GM12878 (cell line): ENCODE measurements around the gene RBM19. TPM values are rescaled to one million over a fixed set of nuclear protein-coding genes. Genes with fewer than 3 reads are reported as not detected.

Experiments
- ATAC-seq: fragments of 200-7000 bp; cut with Tn5 transposase; 3 replicates; pipeline ENCODE4 v1.9.1; 2020; ENCODE audit warnings: mild to moderate bottlenecking, moderate library complexity
- BruUV-seq: library from RNA; stranded (reverse); fragments of 400-500 nt; replicated peaks from 2 replicates; lab custom pipeline; 2021; lab: Mats Ljungman, UMichigan
- CTCF ChIA-PET: fragments of 300-600 bp; sonication (Branson Sonifier 250); formaldehyde crosslinking; extraction: SDS; loops from one replicate; lab custom pipeline; 2021; ENCODE audit warnings: inconsistent platforms; lab: Yijun Ruan, JAX
- POLR2A ChIA-PET: fragments of 350-600 bp; formaldehyde crosslinking; extraction: SDS; loops from one replicate; lab custom pipeline; 2021; ENCODE audit warnings: inconsistent platforms; lab: Charles Lee
- RAD21 ChIA-PET: fragments of 300-600 bp; sonication (Branson Sonifier 250); formaldehyde crosslinking; loops from one replicate; lab custom pipeline; 2023; ENCODE audit warnings: antibody characterized with exemption; ENCODE audit not compliant: unreplicated experiment; lab: Charles Lee
- SMC1A ChIA-PET: fragments of 300-600 bp; sonication (Branson Sonifier 250); formaldehyde crosslinking; loops from one replicate; lab custom pipeline; 2023; ENCODE audit not compliant: unreplicated experiment, uncharacterized antibody; lab: Charles Lee
- DNase-seq: peaks from one replicate; pipeline ENCODE4 v3.0.0-alpha.2; 2011; ENCODE audit warnings: low read depth, low spot score
- FAIRE-seq: peaks from 3 replicates; lab custom pipeline; 2011; peaks lifted over from hg19 to GRCh38; lab: Jason Lieb, UNC
- H2AFZ ChIP-seq: 2 replicates; pipeline ENCODE4 v1.6.0; 2011; ENCODE audit warnings: low read depth, low read length, control low read depth; ENCODE audit not compliant: control insufficient read depth
- H3K27ac ChIP-seq: 2 replicates; pipeline ENCODE4 v1.5.1; 2011; ENCODE audit warnings: control low read depth; ENCODE audit not compliant: control insufficient read depth, insufficient read depth
- H3K27me3 ChIP-seq, 2 experiments: replicated peaks in 1 of 2; 2 replicates each; pipeline versions ENCODE4 v1.6.0 to v1.6.1; 2011; ENCODE audit warnings: low read length in 1 of 2; ENCODE audit not compliant: control insufficient read depth in 2 of 2, insufficient read depth in 2 of 2
- H3K36me3 ChIP-seq, 2 experiments: 2 replicates each; pipeline ENCODE4 v1.5.1; 2011; ENCODE audit warnings: low read length in 1 of 2; ENCODE audit not compliant: control insufficient read depth in 2 of 2, insufficient read depth in 2 of 2
- H3K4me1 ChIP-seq: 2 replicates; pipeline ENCODE4 v1.6.1; 2011; ENCODE audit warnings: mild to moderate bottlenecking, low read length, moderate library complexity, mixed read lengths; ENCODE audit not compliant: control insufficient read depth, insufficient read depth
- H3K4me2 ChIP-seq: 2 replicates; pipeline ENCODE4 v1.6.0; 2011; ENCODE audit warnings: control low read depth; ENCODE audit not compliant: control insufficient read depth, insufficient read depth
- H3K4me3 ChIP-seq: fragments of 200-600 bp; sonication (generic); 2 replicates; pipeline ENCODE4 v1.5.1; 2016
- H3K79me2 ChIP-seq: 2 replicates; pipeline ENCODE4 v1.6.0; 2011; ENCODE audit warnings: low read length; ENCODE audit not compliant: control insufficient read depth, insufficient read depth
- H3K9ac ChIP-seq: 2 replicates; pipeline ENCODE4 v1.8.0; 2011; ENCODE audit warnings: low read length, control low read depth, mixed read lengths; ENCODE audit not compliant: control insufficient read depth, insufficient read depth
- H3K9me3 ChIP-seq: replicated peaks from 3 replicates; pipeline ENCODE4 v1.5.1; 2011; ENCODE audit warnings: mild to moderate bottlenecking, low read length; ENCODE audit not compliant: control insufficient read depth, insufficient read depth
- H4K20me1 ChIP-seq: 2 replicates; pipeline ENCODE4 v1.6.0; 2011; ENCODE audit not compliant: control insufficient read depth, insufficient read depth
- BHLHE40 ChIP-seq, 2 experiments: fragments of 450-650 bp in 1 of 2; IDR thresholded peaks; 2 replicates each; pipeline ENCODE4 v1.6.1; 2011 to 2017; ENCODE audit warnings: low read depth in 2 of 2, borderline replicate concordance in 1 of 2, improper control_type of control experiment in 1 of 2, low read length in 1 of 2, mild to moderate bottlenecking in 1 of 2
- CEBPB ChIP-seq, 2 experiments: fragments of 150-350 bp in 1 of 2; IDR thresholded peaks; 2 replicates each; pipeline ENCODE4 v1.6.1; 2012 to 2014; ENCODE audit warnings: low read depth in 2 of 2, low read length in 2 of 2, borderline replicate concordance in 1 of 2, inconsistent platforms in 1 of 2
- IKZF1 ChIP-seq: fragments of 450-650 bp; conservative IDR thresholded peaks from 2 replicates; pipeline ENCODE4 v1.6.1; 2017; ENCODE audit warnings: antibody characterized with exemption, mild to moderate bottlenecking
- KDM1A ChIP-seq: fragments of 200-600 bp; sonication (generic); IDR thresholded peaks from 2 replicates; pipeline ENCODE4 v1.6.1; 2016; ENCODE audit warnings: borderline replicate concordance
- MTA2 ChIP-seq: fragments of 450-650 bp; IDR thresholded peaks from 2 replicates; pipeline ENCODE4 v1.6.1; 2016; ENCODE audit warnings: low read depth, mild to moderate bottlenecking, moderate library complexity
- RAD51 ChIP-seq: fragments of 450-650 bp; IDR thresholded peaks from 2 replicates; pipeline ENCODE4 v1.6.1; 2016; ENCODE audit warnings: moderate library complexity, mild to moderate bottlenecking, inconsistent platforms
- SMC3 ChIP-seq: IDR thresholded peaks from 2 replicates; pipeline ENCODE4 v1.6.1; 2011; ENCODE audit warnings: low read length, improper control_type of control experiment, borderline replicate concordance
- ZNF274 ChIP-seq: IDR thresholded peaks from one replicate; pipeline ENCODE4 v1.8.0; 2011; ENCODE audit not compliant: insufficient read length, insufficient read depth
- WGBS: methylation state at CpG from one replicate; pipeline ENCODE4 v1.1.6; 2016; ENCODE audit warnings: low lambda C conversion rate; ENCODE audit not compliant: insufficient replicate concordance, insufficient coverage; ENCODE audit errors: missing lambda C conversion rate; 5-methylcytosine and 5-hydroxymethylcytosine counted together
- in situ Hi-C: fragments of 300-500 bp; cut with MboI; formaldehyde crosslinking; loops from 9 replicates; pipeline ENCODE4 v1.14.3; 2018; ENCODE audit warnings: mixed read lengths
- intact Hi-C: fragments of 100-400 bp; cut with micrococcal nuclease; formaldehyde crosslinking; loops from one replicate; pipeline ENCODE4 v1.14.2; 2022; ENCODE audit not compliant: unreplicated experiment
- polyA plus RNA-seq, 11 experiments: library from polyadenylated mRNA; depleted of rRNA in 4 of 11; unstranded in 6 of 11; stranded (reverse) in 5 of 11; fragments of >200 nt; fragmentation: Nextera tagmentation in 4 of 11; fragmentation: Illumina TruSeq in 1 of 11; extraction: Ambion mirVana in 4 of 11; extraction: Trizol in 1 of 11; gene quantifications; 1 replicate in 1 of 11; 2 replicates in 10 of 11; pipeline versions ENCODE4 v1.2.1 to v1.2.3, GENCODE V29; 2011 to 2016; ENCODE audit warnings: inconsistent platforms in 2 of 11, missing spikeins in 2 of 11, low read depth in 1 of 11
- total RNA-seq, 4 experiments: library from RNA; depleted of rRNA in 3 of 4; stranded (reverse); fragments of >200 nt in 3 of 4; fragmentation: Illumina TruSeq in 1 of 4; extraction: Trizol in 1 of 4; gene quantifications; 2 replicates each; pipeline versions ENCODE4 v1.2.1 to v1.2.3, GENCODE V29; 2013 to 2021
- TF ChIP-seq, protein P1 (sequence below): IDR thresholded peaks from 2 replicates; pipeline ENCODE4 v1.6.1; 2011; ENCODE audit warnings: low read depth, low read length, improper control_type of control experiment, borderline replicate concordance
- TF ChIP-seq, protein P2 (sequence below): fragments of 150-350 bp; IDR thresholded peaks from 2 replicates; pipeline ENCODE4 v1.6.1; 2014; ENCODE audit warnings: mild to moderate bottlenecking, low read depth, low read length

RBM19 gene
- total and polyA plus RNA-seq, 10 of the 15 experiments (the other 5 are each of a cell fraction or from before 2014, with no cell fraction given), result 4.2 to 42.9 (median 28.4) TPM

DNA sequence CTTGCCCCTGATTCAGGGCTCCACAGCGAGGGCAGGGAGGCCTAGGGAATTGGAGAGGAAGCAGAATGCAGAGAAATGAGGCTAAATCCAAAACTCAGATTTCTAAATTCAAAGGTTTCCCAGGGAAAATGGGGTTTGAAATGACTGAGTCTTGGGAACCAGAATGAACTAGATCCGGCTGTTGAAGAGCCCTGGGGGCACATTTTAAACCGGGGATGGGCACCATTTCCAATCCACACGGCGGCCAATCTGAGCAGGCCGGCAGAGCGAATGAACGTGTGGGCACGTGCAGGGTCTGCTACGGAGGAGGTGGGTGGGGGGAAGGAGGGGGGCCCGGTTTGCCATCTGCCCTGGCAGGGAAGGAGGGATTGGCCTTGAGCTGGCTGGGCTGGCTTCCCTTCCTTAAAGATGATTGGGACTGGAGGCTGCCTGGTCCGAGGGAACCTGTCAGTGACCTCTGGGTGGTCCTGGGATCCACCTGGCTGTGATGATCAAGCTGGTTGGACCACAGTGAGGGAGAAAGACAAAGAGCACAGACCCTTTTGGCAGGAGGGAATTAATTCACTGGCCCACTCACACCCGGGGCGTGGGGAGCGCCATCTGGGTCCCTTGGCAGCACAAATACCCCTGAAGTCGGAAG is 161.0 kb downstream of the RBM19 start:
- H3K79me2 ChIP-seq, result no peaks in the 10 kb centered on the region
- FAIRE-seq, result no peak
- DNase-seq, result no peak
- no peak overlapping the region for H2AFZ ChIP-seq
- no peaks in the 10 kb centered on the region; a peak in 1 of 4 replicates for H3K27me3 ChIP-seq
- TF ChIP-seq SMC3 (no peak), KDM1A (no peak), CEBPB (IDR thresholded peaks at IDR 0.05; ENCODE audit: borderline replicate concordance in 1 of 2, low read depth in 2 of 2, low read length in 2 of 2) (no peak), MTA2 (no peak), IKZF1 (no peak), ZNF274 (no peak), BHLHE40 (IDR thresholded peaks at IDR 0.05; ENCODE audit: borderline replicate concordance in 1 of 2, low read depth in 2 of 2, low read length in 1 of 2) (no peak), RAD51 (no peak)
- TF ChIP-seq, protein P1, sequence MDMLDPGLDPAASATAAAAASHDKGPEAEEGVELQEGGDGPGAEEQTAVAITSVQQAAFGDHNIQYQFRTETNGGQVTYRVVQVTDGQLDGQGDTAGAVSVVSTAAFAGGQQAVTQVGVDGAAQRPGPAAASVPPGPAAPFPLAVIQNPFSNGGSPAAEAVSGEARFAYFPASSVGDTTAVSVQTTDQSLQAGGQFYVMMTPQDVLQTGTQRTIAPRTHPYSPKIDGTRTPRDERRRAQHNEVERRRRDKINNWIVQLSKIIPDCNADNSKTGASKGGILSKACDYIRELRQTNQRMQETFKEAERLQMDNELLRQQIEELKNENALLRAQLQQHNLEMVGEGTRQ, result no peak
- TF ChIP-seq, protein P2, sequence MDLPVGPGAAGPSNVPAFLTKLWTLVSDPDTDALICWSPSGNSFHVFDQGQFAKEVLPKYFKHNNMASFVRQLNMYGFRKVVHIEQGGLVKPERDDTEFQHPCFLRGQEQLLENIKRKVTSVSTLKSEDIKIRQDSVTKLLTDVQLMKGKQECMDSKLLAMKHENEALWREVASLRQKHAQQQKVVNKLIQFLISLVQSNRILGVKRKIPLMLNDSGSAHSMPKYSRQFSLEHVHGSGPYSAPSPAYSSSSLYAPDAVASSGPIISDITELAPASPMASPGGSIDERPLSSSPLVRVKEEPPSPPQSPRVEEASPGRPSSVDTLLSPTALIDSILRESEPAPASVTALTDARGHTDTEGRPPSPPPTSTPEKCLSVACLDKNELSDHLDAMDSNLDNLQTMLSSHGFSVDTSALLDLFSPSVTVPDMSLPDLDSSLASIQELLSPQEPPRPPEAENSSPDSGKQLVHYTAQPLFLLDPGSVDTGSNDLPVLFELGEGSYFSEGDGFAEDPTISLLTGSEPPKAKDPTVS, result no peak
- BruUV-seq, result no TSS peak
- in situ Hi-C loops, result no loop called here
- no peak for ATAC-seq
- H3K4me2 ChIP-seq, result no peak overlapping the region
- WGBS, result 72% methylated on average over 9 of the region's 16 CpGs
- ChIA-PET RAD21 (no interaction called here), SMC1A (no interaction called here), POLR2A (no interaction called here), CTCF (no interaction called here)
- H4K20me1 ChIP-seq, result no peaks in the 10 kb centered on the region
- H3K9me3 ChIP-seq, result no peaks in the 10 kb centered on the region
- intact Hi-C loops, result no loop called here
- H3K27ac ChIP-seq, result no peak overlapping the region
- H3K4me3 ChIP-seq, result no peak overlapping the region
- H3K9ac ChIP-seq, result no peak overlapping the region
- H3K36me3 ChIP-seq, result no peaks in the 10 kb centered on the region
- no peaks in the 10 kb centered on the region for H3K4me1 ChIP-seq
